HepG2 (cell line): ENCODE data around the gene AARS2.

Source experiments
- ATF6 ChIP-seq: sonication (generic); formaldehyde crosslinking; conservative IDR thresholded peaks from 2 replicates; pipeline ENCODE4 v1.4.0; 2020; ENCODE audit warnings: missing genetic modification reagents
- FOXP4 ChIP-seq: sonication (generic); formaldehyde crosslinking; IDR thresholded peaks from 2 replicates; pipeline ENCODE4 v1.4.0; 2020; ENCODE audit warnings: missing genetic modification reagents
- PLSCR1 ChIP-seq: sonication (generic); formaldehyde crosslinking; IDR thresholded peaks from 2 replicates; pipeline ENCODE4 v1.5.0; 2020; ENCODE audit warnings: missing genetic modification reagents, mild to moderate bottlenecking, borderline replicate concordance
- ZNF570 ChIP-seq: sonication (generic); formaldehyde crosslinking; IDR thresholded peaks from 2 replicates; pipeline ENCODE4 v1.4.0; 2020; ENCODE audit warnings: mild to moderate bottlenecking, missing genetic modification reagents, borderline replicate concordance

GRCh38 chr6:44269178-44269920, 43.8 kb downstream of the AARS2 start:
- no peak for TF ChIP-seq PLSCR1 (CRISPR knock-in tag)
- no peak for TF ChIP-seq FOXP4 (CRISPR knock-in tag)
- no peak for TF ChIP-seq ATF6 (CRISPR knock-in tag)
- TF ChIP-seq ZNF570 (CRISPR knock-in tag) = no peak
